ENCODE measurements around the gene CFAP69. TPM values are rescaled to one million over a fixed set of nuclear protein-coding genes. Genes with fewer than 3 reads are reported as not detected.

The CFAP69 gene
- total RNA-seq = 0.65 and 1.6 TPM in 2 replicates

GRCh38 chr7:90244909-90245851 lies at the start of gene CFAP69:
Gene CFAP69 (plus strand): TSS chr7:90245174. CDS start chr7:90245425, 251 bp downstream.

GRCh38 chr7:90211391-90212148 lies 33.4 kb upstream of the CFAP69 start, which contains the start of gene STEAP2:
Gene STEAP2 (plus strand): TSS chr7:90211740. CDS start chr7:90225083, 13,343 bp downstream.

GRCh38 chr7:90320801-90321494 lies 76.0 kb downstream of the CFAP69 start, which contains the start of gene FAM237B:
Gene FAM237B (minus strand): TSS chr7:90321304. CDS start chr7:90319748, 1,556 bp downstream.

GRCh38 chr7:90346336-90347125 lies 101.6 kb downstream of the CFAP69 start, which contains the start of gene GTPBP10:
Gene GTPBP10 (plus strand): TSS chr7:90346716. CDS start chr7:90346742, 26 bp downstream.

Other genes starting within 250 kb of the CFAP69 start
- 0.63 and 3.6 TPM in 2 replicates for gene STEAP1, start 90.7 kb upstream of the CFAP69 start, total RNA-seq
- gene STEAP2, start 33.4 kb upstream of the CFAP69 start, total RNA-seq = 1.3 and 3.3 TPM in 2 replicates
- gene FAM237B, start 76.1 kb downstream of the CFAP69 start, total RNA-seq = not detected in 2 replicates
- gene GTPBP10, start 101.5 kb downstream of the CFAP69 start, total RNA-seq = 5.7 and 10.1 TPM in 2 replicates
- gene CLDN12, start 158.3 kb downstream of the CFAP69 start, total RNA-seq = 22.2 and 31.8 TPM in 2 replicates
- gene PTTG1IP2, start 224.5 kb downstream of the CFAP69 start, total RNA-seq = not detected in 2 replicates